ENCODE data around the gene GRAMD2A. TPM values are rescaled to one million over a fixed set of nuclear protein-coding genes. Genes with fewer than 3 reads are reported as not detected.

GRAMD2A gene
- total RNA-seq: under 0.01 and 0.09 TPM in 2 replicates

DNA sequence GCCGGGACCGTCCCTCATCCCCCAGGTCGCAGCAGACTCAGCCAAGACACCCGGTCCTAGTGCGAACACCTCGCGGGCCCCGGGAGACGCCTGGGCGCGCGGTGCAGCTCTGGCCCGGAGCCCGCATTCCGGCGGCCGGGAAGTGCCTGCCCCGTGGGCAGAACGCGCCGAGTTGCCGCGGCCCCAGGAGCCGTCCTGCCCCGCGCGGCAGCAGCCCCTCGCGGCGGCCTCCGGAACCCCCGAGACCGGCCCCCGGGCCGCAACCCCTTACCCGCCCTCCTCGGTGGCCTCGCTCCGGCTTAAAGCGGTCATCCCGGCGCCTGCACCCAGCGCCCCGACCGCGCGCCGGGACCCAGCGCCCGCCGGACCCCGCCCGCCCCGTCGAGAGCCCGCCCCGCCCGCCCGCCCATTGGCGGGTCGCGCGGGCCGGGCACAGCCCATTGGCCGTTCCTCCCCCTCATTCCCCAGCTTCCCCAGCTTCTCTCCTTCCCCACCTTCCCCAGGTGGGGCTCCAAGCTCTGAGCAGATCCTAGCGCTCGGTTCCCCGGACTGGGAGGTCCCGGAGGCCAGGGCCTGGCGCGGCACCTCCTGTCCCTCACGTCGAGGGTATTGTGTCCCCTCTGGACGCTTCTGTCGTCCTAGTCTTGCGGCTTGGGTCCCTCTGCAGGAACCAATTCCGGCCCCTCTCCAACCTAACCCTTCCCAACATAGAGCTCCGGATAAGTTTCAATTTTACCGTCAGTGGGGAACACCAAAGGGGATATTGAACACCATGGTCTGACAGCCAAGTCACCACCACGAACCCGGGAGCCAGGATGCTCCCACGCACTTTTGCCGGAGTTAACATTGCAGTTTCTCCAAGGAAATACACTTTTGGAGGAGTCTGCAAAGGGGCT is at the start of gene GRAMD2A:
Gene GRAMD2A (minus strand): TSS at position 328 of the 896 bp plus-strand sequence.

GRCh38 chr15:72231066-72231832 is 33.7 kb upstream of the GRAMD2A start, which contains the start of gene PKM:
PKM (minus strand) TSS chr15:72231190; CDS start chr15:72219097, 12,093 bp downstream.

GRCh38 chr15:72118017-72118978 is 79.3 kb downstream of the GRAMD2A start, which contains the start of the genes MYO9A and SENP8:
MYO9A (minus strand) TSS chr15:72118150; CDS start chr15:72046563, 71,587 bp downstream.
SENP8 (plus strand) TSS chr15:72118403; CDS start chr15:72139624, 21,221 bp downstream.

Other genes with a start within 250 kb of the GRAMD2A start
- 18.9 and 34.7 TPM in 2 replicates for gene MYO9A, start 79.6 kb downstream of the GRAMD2A start, total RNA-seq
- 1.1 and 1.3 TPM in 2 replicates for gene SENP8, start 79.4 kb downstream of the GRAMD2A start, total RNA-seq
- gene PKM, start 33.4 kb upstream of the GRAMD2A start, total RNA-seq: 1,065 and 1,721 TPM in 2 replicates
- 9.8 and 16.5 TPM in 2 replicates for gene PARP6, start 74.8 kb upstream of the GRAMD2A start, total RNA-seq
- not detected in 2 replicates for gene CELF6, start 122.4 kb upstream of the GRAMD2A start, total RNA-seq
- 42.4 and 47.8 TPM in 2 replicates for gene HEXA, start 178.2 kb upstream of the GRAMD2A start, total RNA-seq
- not detected in 2 replicates for gene TMEM202, start 200.5 kb upstream of the GRAMD2A start, total RNA-seq